WTC11 (cell line): ENCODE measurements around the gene UBE2M. TPM values are rescaled to one million over a fixed set of nuclear protein-coding genes. Genes with fewer than 3 reads are reported as not detected.

Experiments used
- ATAC-seq: fragments of 200-7000 bp; cut with Tn5 transposase; 2 replicates; pipeline ENCODE4 v1.10.0; 2021; ENCODE audit warnings: mild to moderate bottlenecking, moderate library complexity
- CTCF ChIA-PET: fragments of 300-600 bp; sonication (Branson Sonifier 250); formaldehyde crosslinking; loops from one replicate; lab custom pipeline; 2021; ENCODE audit warnings: antibody characterized with exemption; lab: Charles Lee
- POLR2A ChIA-PET: fragments of 350-600 bp; sonication (Branson Sonifier 250); formaldehyde crosslinking; loops from one replicate; lab custom pipeline; 2021; ENCODE audit warnings: antibody characterized with exemption; lab: Charles Lee
- DNase-seq: peaks from one replicate; pipeline ENCODE4 v3.0.0; 2021; ENCODE audit warnings: low spot score
- H3K27ac Mint-ChIP-seq: 2 replicates; pipeline ENCODE4 v1.8.0; 2021; ENCODE audit warnings: mixed read lengths
- H3K27me3 Mint-ChIP-seq: 2 replicates; pipeline ENCODE4 v1.8.0; 2021; ENCODE audit warnings: low read depth, mild to moderate bottlenecking, moderate library complexity, mixed read lengths
- H3K36me3 Mint-ChIP-seq: 2 replicates; pipeline ENCODE4 v1.8.0; 2021; ENCODE audit warnings: mixed read lengths
- H3K4me1 Mint-ChIP-seq: 2 replicates; pipeline ENCODE4 v1.8.0; 2022; ENCODE audit warnings: mixed read lengths
- H3K4me3 Mint-ChIP-seq: 2 replicates; pipeline ENCODE4 v1.8.0; 2021; ENCODE audit warnings: mild to moderate bottlenecking, moderate library complexity, mixed read lengths
- H3K9me3 Mint-ChIP-seq: 2 replicates; pipeline ENCODE4 v1.8.0; 2021; ENCODE audit warnings: mixed read lengths
- ATF2 ChIP-seq: sonication (generic); formaldehyde crosslinking; IDR thresholded peaks from 2 replicates; pipeline ENCODE4 v1.8.1; 2022; ENCODE audit warnings: low read depth, missing genetic modification reagents, borderline replicate concordance
- ATF6 ChIP-seq: sonication (generic); formaldehyde crosslinking; IDR thresholded peaks from 2 replicates; pipeline ENCODE4 v1.8.1; 2023; ENCODE audit warnings: mild to moderate bottlenecking, missing genetic modification reagents
- E2F4 ChIP-seq: sonication (generic); formaldehyde crosslinking; IDR thresholded peaks from 2 replicates; pipeline ENCODE4 v1.8.1; 2022; ENCODE audit warnings: low read depth, mild to moderate bottlenecking, moderate library complexity, missing genetic modification reagents, borderline replicate concordance
- ETV6 ChIP-seq: sonication (generic); formaldehyde crosslinking; IDR thresholded peaks from 2 replicates; pipeline ENCODE4 v1.8.1; 2022; ENCODE audit warnings: mild to moderate bottlenecking, missing genetic modification reagents
- FOXP4 ChIP-seq: sonication (generic); formaldehyde crosslinking; IDR thresholded peaks from 2 replicates; pipeline ENCODE4 v1.8.0; 2022; ENCODE audit warnings: mild to moderate bottlenecking, missing genetic modification reagents
- JUN ChIP-seq: sonication (generic); formaldehyde crosslinking; IDR thresholded peaks from 2 replicates; pipeline ENCODE4 v1.8.0; 2023; ENCODE audit warnings: mild to moderate bottlenecking, missing genetic modification reagents
- MAX ChIP-seq: sonication (generic); formaldehyde crosslinking; IDR thresholded peaks from 2 replicates; pipeline ENCODE4 v1.8.0; 2022; ENCODE audit warnings: mild to moderate bottlenecking, missing genetic modification reagents
- MYBL2 ChIP-seq: sonication (generic); formaldehyde crosslinking; IDR thresholded peaks from 2 replicates; pipeline ENCODE4 v1.8.1; 2023; ENCODE audit warnings: mild to moderate bottlenecking, moderate library complexity, missing genetic modification reagents
- NFYB ChIP-seq: sonication (generic); formaldehyde crosslinking; conservative IDR thresholded peaks from 2 replicates; pipeline ENCODE4 v1.8.0; 2022; ENCODE audit warnings: low read depth, missing genetic modification reagents
- NR1H2 ChIP-seq: sonication (generic); formaldehyde crosslinking; IDR thresholded peaks from 2 replicates; pipeline ENCODE4 v1.9.0; 2021; ENCODE audit warnings: mild to moderate bottlenecking, moderate library complexity, missing genetic modification reagents
- NR3C1 ChIP-seq: sonication (generic); formaldehyde crosslinking; conservative IDR thresholded peaks from 2 replicates; pipeline ENCODE4 v1.8.1; 2023; ENCODE audit warnings: low read depth, mild to moderate bottlenecking, missing genetic modification reagents
- RELA ChIP-seq: sonication (generic); formaldehyde crosslinking; IDR thresholded peaks from 2 replicates; pipeline ENCODE4 v1.8.1; 2022; ENCODE audit warnings: missing genetic modification reagents, mild to moderate bottlenecking, borderline replicate concordance
- SMAD4 ChIP-seq: sonication (generic); formaldehyde crosslinking; IDR thresholded peaks from 2 replicates; pipeline ENCODE4 v1.8.0; 2022; ENCODE audit warnings: mild to moderate bottlenecking, missing genetic modification reagents
- USF1 ChIP-seq: sonication (generic); formaldehyde crosslinking; IDR thresholded peaks from 2 replicates; pipeline ENCODE4 v1.8.0; 2022; ENCODE audit warnings: mild to moderate bottlenecking, missing genetic modification reagents
- ZBTB43 ChIP-seq: sonication (generic); formaldehyde crosslinking; IDR thresholded peaks from 2 replicates; pipeline ENCODE4 v1.8.1; 2023; ENCODE audit warnings: mild to moderate bottlenecking, missing genetic modification reagents
- ZNF138 ChIP-seq: sonication (generic); formaldehyde crosslinking; conservative IDR thresholded peaks from 2 replicates; pipeline ENCODE4 v1.8.1; 2022; ENCODE audit warnings: mild to moderate bottlenecking, moderate library complexity, missing genetic modification reagents
- ZNF219 ChIP-seq: sonication (generic); formaldehyde crosslinking; IDR thresholded peaks from 2 replicates; pipeline ENCODE4 v1.8.0; 2023; ENCODE audit warnings: missing genetic modification reagents, mild to moderate bottlenecking, borderline replicate concordance
- ZNF281 ChIP-seq: sonication (generic); formaldehyde crosslinking; IDR thresholded peaks from 2 replicates; pipeline ENCODE4 v1.8.0; 2023; ENCODE audit warnings: mild to moderate bottlenecking, missing genetic modification reagents
- ZNF317 ChIP-seq: sonication (generic); formaldehyde crosslinking; IDR thresholded peaks from 2 replicates; pipeline ENCODE4 v1.8.1; 2023; ENCODE audit warnings: low read depth, mild to moderate bottlenecking, moderate library complexity, missing genetic modification reagents, borderline replicate concordance
- ZNF416 ChIP-seq: fragments of 250-450 bp; sonication (Bioruptor Pico); IDR thresholded peaks from 2 replicates; pipeline ENCODE4 v1.9.0; 2021; ENCODE audit warnings: mild to moderate bottlenecking, inconsistent platforms
- ZNF671 ChIP-seq: fragments of 250-450 bp; sonication (Bioruptor Pico); IDR thresholded peaks from 2 replicates; pipeline ENCODE4 v1.8.0; 2021; ENCODE audit warnings: mild to moderate bottlenecking
- total RNA-seq: library from RNA; stranded (reverse); gene quantifications from 3 replicates; pipeline ENCODE4 v1.2.3, GENCODE V29; 2021

Gene UBE2M
- total RNA-seq, 1 experiment from 2014 or later, result 105 TPM

- H3K4me1 Mint-ChIP-seq, result peaks cover 52% of the 10 kb centered on the region
- peak; percentile 41 for ATAC-seq
- ChIA-PET CTCF (interaction anchor here (0.6 to 6.5 kb wide), 29 partner anchors 9 to 497 kb away, joined by 3 to 60 read pairs (median 7); partner anchors contain the start of genes CHMP2A, RNF225, TRIM28 and UBE2M), POLR2A (interaction anchor here (1.3 to 3.3 kb wide), 8 partner anchors 19 to 54 kb away, joined by 3 to 34 read pairs (median 10); partner anchors contain the start of genes CHMP2A, TRIM28 and UBE2M)
- DNase-seq, result peak; percentile 80
- no peaks in the 10 kb centered on the region for H3K27me3 Mint-ChIP-seq
- TF ChIP-seq JUN (no peak), ZNF281 (CRISPR knock-in tag) (no peak), ETV6 (CRISPR knock-in tag) (peak; percentile 5; the same call in 1 of the 2 replicates), USF1 (CRISPR knock-in tag) (0 out of 2 replicates have a peak, but pooled peaks have one; percentile 11), FOXP4 (CRISPR knock-in tag) (0 out of 2 replicates have a peak, but pooled peaks have one; percentile 15), RELA (0 out of 2 replicates have a peak, but pooled peaks have one; percentile 9), MAX (CRISPR knock-in tag) (no peak), NR1H2 (CRISPR knock-in tag) (no peak)
- H3K4me3 Mint-ChIP-seq, result peak overlapping the region; percentile 97
- H3K36me3 Mint-ChIP-seq, result peaks cover 5% of the 10 kb centered on the region
- peak overlapping the region; percentile 99 for H3K27ac Mint-ChIP-seq
- H3K9me3 Mint-ChIP-seq, result no peaks in the 10 kb centered on the region
Observed at GRCh38 chr19:58519087-58519354, 39.4 kb downstream of the UBE2M start.

- ATAC-seq, result no peak
- ChIA-PET CTCF (interaction anchor here (0.6 to 6.5 kb wide), 28 partner anchors 10 to 497 kb away, joined by 3 to 60 read pairs (median 6); partner anchors contain the start of genes CHMP2A, RNF225, TRIM28 and UBE2M), POLR2A (interaction anchor here (1.3 to 3.3 kb wide), 6 partner anchors 20 to 44 kb away, joined by 3 to 34 read pairs (median 12); partner anchors contain the start of genes CHMP2A, TRIM28 and UBE2M)
- DNase-seq, result no peak
- no peaks in the 10 kb centered on the region; the same call in 1 of the 2 replicates for H3K27me3 Mint-ChIP-seq
- no peaks in the 10 kb centered on the region for H3K9me3 Mint-ChIP-seq
- peak overlapping the region; percentile 97 for H3K4me3 Mint-ChIP-seq
- peaks cover 5% of the 10 kb centered on the region for H3K36me3 Mint-ChIP-seq
- H3K4me1 Mint-ChIP-seq, result peaks cover 52% of the 10 kb centered on the region
- peak overlapping the region; percentile 99 for H3K27ac Mint-ChIP-seq
- no peak for TF ChIP-seq SMAD4 (CRISPR knock-in tag)
- no peak for TF ChIP-seq ZNF219
- no peak for TF ChIP-seq NR3C1 (CRISPR knock-in tag)
- no peak for TF ChIP-seq MYBL2
- TF ChIP-seq ATF2 (CRISPR knock-in tag), result no peak
- no peak for TF ChIP-seq NFYB
- TF ChIP-seq E2F4 (CRISPR knock-in tag), result no peak
- TF ChIP-seq ZNF138 (CRISPR knock-in tag), result no peak
- TF ChIP-seq ZNF416 (CRISPR knock-in tag), result no peak
- no peak for TF ChIP-seq ZBTB43
- no peak for TF ChIP-seq RELA
- no peak for TF ChIP-seq ATF6
- no peak; the same call in 1 of the 2 replicates for TF ChIP-seq ZNF671 (CRISPR knock-in tag)
- no peak for TF ChIP-seq ZNF317 (CRISPR knock-in tag)
Observed at GRCh38 chr19:58518256-58519086, 39.9 kb downstream of the UBE2M start.
